NCI-H187 (cell line): ENCODE results near the gene SYS1.

Experiments used
- DNase-seq, 2 experiments: peaks; one replicate each; lab custom pipeline; 2025; lab: John Stamatoyannopoulos, UW

SYS1 gene

GRCh38 chr20:45355209-45356084, 7.5 kb upstream of the SYS1 start:
- DNase-seq, result no peak

- DNase-seq, result no peak
These were observed 4.5 kb upstream of the SYS1 start for GRCh38 chr20:45358282-45359068.

DNA sequence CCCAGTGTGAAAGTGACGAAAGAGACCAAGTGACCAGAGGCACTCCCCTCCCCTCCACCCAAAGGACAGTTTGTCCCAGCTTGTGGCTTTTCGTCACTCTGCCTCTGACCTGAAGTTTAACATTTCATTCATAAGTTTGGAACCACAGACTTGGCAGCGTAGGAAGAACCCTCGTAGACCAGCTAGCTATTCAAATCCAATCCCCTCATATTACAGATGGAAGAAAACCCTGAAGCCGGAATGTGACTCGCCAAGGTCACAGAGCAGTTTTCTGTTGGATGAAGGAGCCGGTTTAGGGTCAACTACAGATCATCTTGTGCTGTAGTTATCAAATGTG, 3.9 kb upstream of the SYS1 start:
- no peak for DNase-seq

DNA sequence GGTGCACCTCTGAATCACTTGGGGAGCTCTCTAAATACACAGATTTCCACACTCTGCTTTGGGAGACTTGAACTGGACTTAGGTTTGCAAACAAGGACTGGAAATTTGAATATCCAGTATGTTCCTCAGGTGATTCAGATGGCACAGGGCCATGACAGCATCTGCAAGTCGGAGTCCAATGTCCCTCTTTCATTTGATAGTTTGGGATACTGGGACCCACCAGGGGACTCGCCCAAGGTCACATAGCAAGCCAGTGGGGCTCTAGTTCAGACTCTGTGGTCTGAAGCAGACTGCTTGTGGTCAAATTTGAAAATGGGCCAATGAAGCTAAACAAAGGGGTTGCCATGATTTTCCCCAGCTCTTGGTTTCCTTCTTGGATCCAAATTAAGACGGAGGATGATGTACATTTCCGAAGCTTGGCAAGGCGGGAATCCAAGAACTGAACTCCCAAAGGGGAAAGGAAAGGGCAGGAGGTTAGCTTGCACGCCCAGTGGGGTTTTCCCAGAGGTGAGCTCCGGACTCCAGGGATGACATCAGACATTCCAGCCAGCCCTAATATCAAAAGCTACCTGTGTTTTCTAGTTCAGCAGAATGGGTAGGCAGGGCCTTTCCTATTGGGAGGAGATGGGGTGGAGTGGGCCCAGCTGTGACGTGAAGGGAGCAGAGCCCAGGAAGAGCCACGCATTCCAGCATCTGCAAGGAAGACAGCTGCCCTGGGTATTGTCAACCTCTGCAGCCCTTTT, 3.4 kb upstream of the SYS1 start:
- no peak for DNase-seq

GRCh38 chr20:45361793-45362192, 1.2 kb upstream of the SYS1 start:
- no peak for DNase-seq

- DNase-seq, result no peak
These were observed 896 bp downstream of the SYS1 start for GRCh38 chr20:45363611-45364492.

GRCh38 chr20:45365444-45365970, 2.6 kb downstream of the SYS1 start:
- no peak for DNase-seq

DNA sequence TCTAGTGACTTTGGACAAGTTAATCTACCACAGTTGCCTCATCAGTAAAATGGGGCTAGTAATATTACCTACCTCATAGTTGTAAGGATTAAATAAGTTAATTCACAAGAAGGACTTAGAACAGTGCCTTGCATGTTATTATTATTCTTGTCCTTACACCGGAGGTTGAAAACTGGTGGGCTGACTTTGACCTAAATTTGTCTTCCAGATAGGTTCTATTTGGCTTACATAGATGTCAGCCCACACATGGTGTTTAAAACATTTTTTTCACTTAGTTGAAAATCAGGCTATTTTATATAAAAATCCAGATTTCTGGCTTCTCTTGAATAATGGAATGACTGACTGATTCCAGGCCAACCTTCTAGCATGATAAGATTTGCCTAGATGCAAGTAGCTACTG, 3.2 kb downstream of the SYS1 start:
- no peak for DNase-seq

DNA sequence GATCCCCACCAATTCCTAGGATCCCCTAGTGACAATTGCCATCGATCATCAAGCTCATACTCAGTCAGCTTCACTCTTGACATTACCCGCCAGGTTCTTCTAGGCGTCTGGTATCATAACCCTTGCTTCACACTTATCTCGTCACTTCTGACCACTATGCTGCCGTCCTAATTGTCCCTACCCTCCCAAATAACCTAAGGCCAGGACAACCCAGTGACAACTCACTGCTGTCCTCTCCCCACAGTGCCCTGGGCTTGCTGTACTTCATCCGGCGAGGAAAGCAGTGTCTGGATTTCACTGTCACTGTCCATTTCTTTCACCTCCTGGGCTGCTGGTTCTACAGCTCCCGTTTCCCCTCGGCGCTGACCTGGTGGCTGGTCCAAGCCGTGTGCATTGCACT, 3.7 kb downstream of the SYS1 start:
- no peak for DNase-seq

GRCh38 chr20:45367126-45367525, 4.2 kb downstream of the SYS1 start:
- no peak for DNase-seq

DNA sequence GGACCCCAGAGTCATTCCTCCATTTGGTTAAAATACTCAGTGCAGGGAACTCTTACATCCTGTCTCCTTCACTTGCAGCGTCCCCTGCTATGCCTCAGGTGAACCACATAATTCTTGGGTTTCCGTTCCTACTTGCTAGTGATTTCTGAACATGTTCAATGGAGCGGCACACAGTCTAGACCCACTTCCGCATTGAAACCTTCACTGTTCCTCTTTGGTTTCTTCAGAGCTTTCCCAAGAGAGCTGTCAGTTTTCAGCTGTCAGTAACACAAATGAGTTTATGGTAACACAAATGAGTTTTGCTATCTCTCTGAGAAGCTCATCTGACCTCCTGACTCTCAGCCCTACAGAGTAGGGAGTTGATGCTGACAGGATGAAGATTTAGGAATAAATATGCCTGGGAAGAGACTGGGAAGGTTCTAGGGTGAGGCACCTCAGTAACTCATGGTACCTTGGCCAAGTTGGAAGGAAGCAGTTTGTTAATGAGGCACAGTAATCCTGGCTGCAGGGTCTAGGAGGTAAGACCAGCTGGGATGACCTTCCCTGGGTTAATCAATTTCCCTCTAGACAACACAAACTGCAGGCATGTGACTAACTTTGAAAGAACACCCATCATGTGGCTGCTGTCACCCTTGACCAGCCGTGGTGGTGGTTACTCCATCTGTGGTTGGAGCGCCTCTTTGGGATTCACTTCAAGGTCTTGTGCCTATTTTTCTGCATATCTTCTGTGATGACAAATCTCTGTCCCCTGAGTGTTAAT, 5.4 kb downstream of the SYS1 start:
- DNase-seq, result no peak

GRCh38 chr20:45370571-45371160, 7.7 kb downstream of the SYS1 start:
- no peak for DNase-seq

GRCh38 chr20:45372241-45372640, 9.3 kb downstream of the SYS1 start:
- DNase-seq, result no peak

GRCh38 chr20:45372646-45373352, 9.8 kb downstream of the SYS1 start:
- DNase-seq, result no peak

DNA sequence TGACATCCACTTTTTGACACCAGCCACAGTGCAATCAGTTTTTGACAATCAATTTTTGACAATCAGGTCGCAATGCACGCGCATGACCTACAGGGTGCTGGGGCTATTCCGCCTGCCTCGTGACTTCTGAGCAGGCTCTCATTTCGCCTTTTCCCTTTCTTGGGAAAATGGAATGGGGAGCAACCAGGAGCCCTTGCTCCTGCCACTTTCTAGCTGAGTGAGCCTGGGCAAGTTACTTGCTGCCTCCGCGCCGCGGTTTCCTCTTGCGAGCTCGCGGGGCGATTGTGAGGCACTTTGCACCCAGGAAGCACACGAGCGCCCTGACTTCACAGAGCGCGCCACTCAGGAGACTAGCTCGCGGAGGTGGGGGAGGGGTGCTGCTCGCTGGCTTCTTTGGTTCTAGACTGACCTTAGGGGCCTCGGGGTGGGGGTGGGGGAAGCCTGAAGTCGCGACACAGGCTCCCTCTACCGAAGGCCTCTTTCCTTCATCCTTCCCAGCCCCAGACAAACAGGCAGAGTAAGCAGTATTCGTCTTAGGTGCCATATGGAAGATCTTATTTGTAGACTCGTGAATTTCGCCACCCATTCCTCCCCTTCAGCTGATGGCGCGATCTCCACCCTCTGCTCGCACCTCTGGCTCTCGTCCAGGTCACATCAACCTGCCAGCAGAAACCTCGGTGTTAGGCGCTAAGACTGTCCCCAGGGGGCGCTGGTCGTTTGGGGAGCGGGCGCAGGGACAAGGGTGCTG, 10.6 kb downstream of the SYS1 start:
- DNase-seq, result no peak

- DNase-seq, result no peak
These were observed 11.1 kb downstream of the SYS1 start for GRCh38 chr20:45374101-45374467.

DNA sequence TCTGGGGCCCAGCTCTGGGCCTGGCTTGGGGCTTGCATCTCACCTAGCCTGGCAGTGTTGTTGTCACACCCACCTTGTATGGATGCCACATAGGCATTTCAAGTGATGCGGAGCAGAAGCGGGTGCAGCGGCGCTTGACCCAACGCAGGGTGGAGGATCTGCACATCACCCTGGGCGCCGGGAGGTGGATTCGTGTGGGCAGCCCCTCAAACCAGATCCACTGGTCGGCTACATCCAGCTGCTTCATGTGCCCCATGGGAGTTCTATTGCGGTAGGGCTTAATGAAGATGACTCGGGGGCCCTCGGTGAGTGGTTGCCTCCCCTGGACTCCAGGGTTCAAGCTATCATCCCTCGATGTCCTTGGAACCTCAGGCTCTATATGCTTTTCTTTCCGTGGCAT, 12.0 kb downstream of the SYS1 start:
- DNase-seq, result no peak

DNA sequence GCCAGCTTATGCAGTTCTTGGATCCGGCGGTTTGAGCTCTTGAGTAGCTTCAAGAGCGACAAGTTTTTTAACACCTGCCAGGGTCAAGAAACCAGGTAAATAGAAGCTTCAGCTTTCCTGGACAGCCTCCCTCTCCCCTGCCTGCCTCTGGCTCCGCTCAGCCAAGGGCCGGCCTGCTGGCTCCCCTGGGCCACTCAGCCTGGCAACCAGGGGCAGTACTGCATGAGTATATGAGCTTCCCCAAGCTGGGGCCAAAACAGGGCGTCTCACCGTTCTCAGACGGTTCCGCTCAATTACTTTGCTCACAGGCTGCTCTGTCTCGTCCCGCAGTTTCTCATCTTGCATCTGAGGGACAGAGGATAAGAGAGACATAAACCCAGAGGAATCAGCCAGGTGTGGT, 14.3 kb downstream of the SYS1 start:
- DNase-seq, result peak; percentile 37 to 80

- no peak for DNase-seq
These were observed 15.2 kb downstream of the SYS1 start, which contains the start of gene TP53TG5 for GRCh38 chr20:45378191-45378590. Gene TP53TG5 (minus strand): TSS chr20:45378325. CDS start chr20:45378236, 89 bp downstream.
